Measurements from ENCODE around the gene CNNM3. TPM values are rescaled to one million over a fixed set of nuclear protein-coding genes. Genes with fewer than 3 reads are reported as not detected.

The CNNM3 gene
- total and polyA plus RNA-seq, 2 experiments from 2014 or later = 17.1 to 25.8 TPM

DNA sequence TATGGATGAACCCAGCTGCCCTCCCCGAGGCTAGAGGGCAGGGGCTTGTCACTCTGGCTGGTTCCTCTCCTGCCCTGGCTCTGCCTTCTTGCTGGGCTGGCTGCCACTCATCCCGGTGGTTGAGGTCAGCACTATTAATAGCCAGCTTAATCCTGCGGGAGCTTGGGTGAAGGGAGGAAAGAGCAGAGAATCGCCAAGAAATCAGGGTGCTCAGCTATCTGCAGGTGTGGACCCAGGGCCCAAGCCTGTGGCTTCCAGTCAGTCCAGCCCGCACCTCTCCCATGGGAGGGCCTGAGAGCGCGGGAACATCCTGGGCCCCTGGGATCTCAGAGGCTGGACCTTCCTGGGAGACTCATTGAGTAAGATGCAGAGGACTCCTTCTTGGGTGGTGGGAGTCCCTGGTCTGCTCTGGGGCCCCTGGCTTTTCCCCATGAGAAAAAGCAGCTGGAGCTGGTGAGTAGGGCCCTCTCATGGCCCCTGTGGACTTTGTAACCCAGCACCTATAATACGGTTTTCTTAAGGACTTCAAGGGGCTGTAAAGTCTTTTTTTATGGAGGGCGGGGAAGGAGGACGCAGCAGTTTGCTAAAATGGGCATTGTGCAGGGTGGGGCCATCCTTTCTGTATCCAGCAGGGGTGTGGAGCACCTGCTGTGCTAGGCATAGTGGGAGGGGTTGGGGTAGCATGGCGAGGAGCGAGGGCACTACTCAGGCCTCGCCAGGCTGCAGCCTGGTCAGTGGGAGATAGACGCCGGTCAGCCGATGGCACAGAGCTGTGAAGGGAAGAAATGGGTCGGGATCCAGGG, 27.4 kb upstream of the CNNM3 start:
- H3K4me2 ChIP-seq = peak overlapping the region; percentile 55

DNA sequence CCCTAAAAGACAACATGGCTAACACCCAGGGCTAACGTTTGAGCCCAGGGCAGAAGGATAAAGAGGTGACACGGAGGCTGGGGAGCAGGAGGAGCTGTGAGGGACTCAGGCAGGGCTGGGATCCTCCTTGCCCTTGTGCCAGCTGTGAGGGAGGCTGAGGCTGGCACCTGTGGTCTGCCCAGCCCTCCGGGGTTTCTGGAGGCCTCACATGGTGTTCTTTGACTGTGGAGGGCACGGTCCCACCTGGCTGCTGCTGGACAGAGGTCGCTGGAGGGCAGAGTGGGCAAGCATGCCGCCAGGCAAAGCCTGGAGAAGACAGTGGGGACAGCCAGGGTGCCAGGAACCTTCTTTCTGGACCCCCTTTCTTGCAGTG, 26.8 kb upstream of the CNNM3 start:
- H3K4me3 ChIP-seq = no peak overlapping the region
- H3K4me2 ChIP-seq = peak overlapping the region; percentile 55

More for the DNA sequence above, 27.4 kb upstream of the CNNM3 start:
- Histone ChIP-seq H3K36me3 (replicated peaks; ENCODE audit: insufficient read depth, low read depth) (no peaks in the 10 kb centered on the region), H3K4me3 (no peak overlapping the region), H3K9me2 (replicated peaks; ENCODE audit: insufficient read depth) (no peaks in the 10 kb centered on the region), H4K20me1 (ENCODE audit: insufficient read depth, poor library complexity, severe bottlenecking) (no peaks in the 10 kb centered on the region), H3K79me2 (peaks cover 55% of the 10 kb centered on the region), H3K4me1 (ENCODE audit: insufficient read depth) (peaks cover 26% of the 10 kb centered on the region), H3K9me3 (ENCODE audit: low read depth) (no peaks in the 10 kb centered on the region), H3K27ac (peak overlapping the region; percentile 93), H2AFZ (no peak overlapping the region), H3K27me3 (no peaks in the 10 kb centered on the region)
- WGBS (ENCODE audit: low lambda C conversion rate, missing lambda C conversion rate) = 63% methylated on average over 17 of the region's 17 CpGs
- TF ChIP-seq, protein P1, sequence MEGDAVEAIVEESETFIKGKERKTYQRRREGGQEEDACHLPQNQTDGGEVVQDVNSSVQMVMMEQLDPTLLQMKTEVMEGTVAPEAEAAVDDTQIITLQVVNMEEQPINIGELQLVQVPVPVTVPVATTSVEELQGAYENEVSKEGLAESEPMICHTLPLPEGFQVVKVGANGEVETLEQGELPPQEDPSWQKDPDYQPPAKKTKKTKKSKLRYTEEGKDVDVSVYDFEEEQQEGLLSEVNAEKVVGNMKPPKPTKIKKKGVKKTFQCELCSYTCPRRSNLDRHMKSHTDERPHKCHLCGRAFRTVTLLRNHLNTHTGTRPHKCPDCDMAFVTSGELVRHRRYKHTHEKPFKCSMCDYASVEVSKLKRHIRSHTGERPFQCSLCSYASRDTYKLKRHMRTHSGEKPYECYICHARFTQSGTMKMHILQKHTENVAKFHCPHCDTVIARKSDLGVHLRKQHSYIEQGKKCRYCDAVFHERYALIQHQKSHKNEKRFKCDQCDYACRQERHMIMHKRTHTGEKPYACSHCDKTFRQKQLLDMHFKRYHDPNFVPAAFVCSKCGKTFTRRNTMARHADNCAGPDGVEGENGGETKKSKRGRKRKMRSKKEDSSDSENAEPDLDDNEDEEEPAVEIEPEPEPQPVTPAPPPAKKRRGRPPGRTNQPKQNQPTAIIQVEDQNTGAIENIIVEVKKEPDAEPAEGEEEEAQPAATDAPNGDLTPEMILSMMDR (IDR thresholded peaks at IDR 0.05; ENCODE audit: poor library complexity) = no peak
- no peak for TF ChIP-seq EZH2 (IDR thresholded peaks at IDR 0.05; ENCODE audit: borderline replicate concordance)
- no peak for TF ChIP-seq EZH2phosphoT487 (IDR thresholded peaks at IDR 0.05; ENCODE audit: low read depth, severe bottlenecking, unreplicated experiment)
- DNase-seq (ENCODE audit: low spot score) = peak; percentile 47

DNA sequence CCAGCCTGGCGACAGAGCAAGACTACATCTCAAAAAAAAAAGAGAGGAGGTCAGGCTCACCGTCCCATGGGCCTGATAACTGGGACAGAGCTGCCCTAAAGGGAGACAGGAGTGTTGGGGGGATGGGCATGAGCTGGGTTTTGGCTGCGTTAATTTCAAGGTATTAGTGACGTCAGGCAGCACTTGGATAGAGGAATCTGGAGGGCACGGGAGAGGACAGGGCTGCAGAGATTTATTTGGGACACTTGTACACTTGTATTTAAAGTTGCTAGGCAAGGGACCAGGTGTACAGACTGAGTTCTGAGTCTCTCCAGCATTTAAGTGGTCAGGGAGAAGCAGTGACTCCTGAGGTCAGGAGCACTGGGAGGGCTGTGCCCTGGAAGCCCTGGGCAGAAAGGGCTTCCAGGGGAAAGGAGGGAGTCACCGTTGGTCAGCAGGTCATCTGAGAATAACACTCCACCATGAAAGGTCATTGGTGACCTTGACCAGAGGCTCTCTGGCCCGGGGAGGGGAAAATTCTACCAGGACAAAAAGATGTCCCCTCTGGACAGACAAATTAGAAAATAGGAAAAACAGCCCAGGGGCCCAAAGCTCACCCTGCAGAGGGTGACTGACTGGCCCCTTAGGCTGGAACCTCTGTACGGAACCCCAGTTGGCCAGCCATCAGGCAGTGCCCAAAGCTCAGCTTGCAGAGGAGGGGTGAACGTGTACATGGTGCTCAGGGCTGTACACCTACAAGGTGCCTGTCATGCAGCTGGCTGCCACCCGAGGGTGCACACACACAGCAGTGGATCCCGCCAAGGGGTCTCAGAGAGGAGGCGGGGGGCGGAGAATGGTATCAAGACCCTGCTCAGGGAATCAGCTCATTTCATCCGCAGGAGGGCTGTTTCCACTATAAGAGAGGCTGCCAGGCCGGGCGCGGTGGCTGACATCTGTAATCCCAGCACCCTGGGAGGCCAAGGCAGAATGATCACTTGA, 23.0 kb upstream of the CNNM3 start:
- peaks cover 26% of the 10 kb centered on the region for H3K79me2 ChIP-seq
- no peak overlapping the region for H3K4me2 ChIP-seq
- no peaks in the 10 kb centered on the region for H3K27me3 ChIP-seq
- TF ChIP-seq, protein P1 (IDR thresholded peaks at IDR 0.05; ENCODE audit: poor library complexity) = no peak
- TF ChIP-seq EZH2 (IDR thresholded peaks at IDR 0.05; ENCODE audit: borderline replicate concordance) = no peak
- TF ChIP-seq EZH2phosphoT487 (IDR thresholded peaks at IDR 0.05; ENCODE audit: low read depth, severe bottlenecking, unreplicated experiment) = no peak
- no peak overlapping the region for H3K4me3 ChIP-seq
- H3K27ac ChIP-seq = no peak overlapping the region
- H3K4me1 ChIP-seq (ENCODE audit: insufficient read depth) = peaks cover 14% of the 10 kb centered on the region
- no peak overlapping the region for H2AFZ ChIP-seq
- no peaks in the 10 kb centered on the region for H3K36me3 ChIP-seq (replicated peaks; ENCODE audit: insufficient read depth, low read depth)
- no peaks in the 10 kb centered on the region for H3K9me3 ChIP-seq (ENCODE audit: low read depth)
- WGBS (ENCODE audit: low lambda C conversion rate, missing lambda C conversion rate) = 86% methylated on average over 17 of the region's 17 CpGs
- no peaks in the 10 kb centered on the region for H4K20me1 ChIP-seq (ENCODE audit: insufficient read depth, poor library complexity, severe bottlenecking)
- no peak for DNase-seq (ENCODE audit: low spot score)
- no peaks in the 10 kb centered on the region for H3K9me2 ChIP-seq (replicated peaks; ENCODE audit: insufficient read depth)

More for the DNA sequence above, 26.8 kb upstream of the CNNM3 start:
- TF ChIP-seq, protein P1 (IDR thresholded peaks at IDR 0.05; ENCODE audit: poor library complexity) = no peak
- TF ChIP-seq EZH2phosphoT487 (IDR thresholded peaks at IDR 0.05; ENCODE audit: low read depth, severe bottlenecking, unreplicated experiment) (no peak), EZH2 (IDR thresholded peaks at IDR 0.05; ENCODE audit: borderline replicate concordance) (no peak)
- no peaks in the 10 kb centered on the region for H3K27me3 ChIP-seq
- no peak for DNase-seq (ENCODE audit: low spot score)
- 83% methylated on average over 6 of the region's 6 CpGs for WGBS (ENCODE audit: low lambda C conversion rate, missing lambda C conversion rate)
- peaks cover 26% of the 10 kb centered on the region for H3K4me1 ChIP-seq (ENCODE audit: insufficient read depth)
- no peaks in the 10 kb centered on the region for H4K20me1 ChIP-seq (ENCODE audit: insufficient read depth, poor library complexity, severe bottlenecking)
- H3K9me2 ChIP-seq (replicated peaks; ENCODE audit: insufficient read depth) = no peaks in the 10 kb centered on the region
- H3K9me3 ChIP-seq (ENCODE audit: low read depth) = no peaks in the 10 kb centered on the region
- no peaks in the 10 kb centered on the region for H3K36me3 ChIP-seq (replicated peaks; ENCODE audit: insufficient read depth, low read depth)
- peaks cover 50% of the 10 kb centered on the region for H3K79me2 ChIP-seq
- peak overlapping the region; percentile 93 for H3K27ac ChIP-seq
- H2AFZ ChIP-seq = no peak overlapping the region

All from hepatocyte (in vitro differentiated cells).